DMS153 treated with DMSO at 0.1 percent for 48 hours (cell line): Measurements from ENCODE around the gene PLTP.
"Not testable (repeated sequence)": the region's sequence is repeated elsewhere in the genome, so short reads cannot be mapped to it uniquely, and the experiment has no call there.

Source experiments
- DNase-seq: peaks from one replicate; lab custom pipeline; 2025; ENCODE audit not compliant: unreplicated experiment; lab: John Stamatoyannopoulos, UW

Gene PLTP

DNA sequence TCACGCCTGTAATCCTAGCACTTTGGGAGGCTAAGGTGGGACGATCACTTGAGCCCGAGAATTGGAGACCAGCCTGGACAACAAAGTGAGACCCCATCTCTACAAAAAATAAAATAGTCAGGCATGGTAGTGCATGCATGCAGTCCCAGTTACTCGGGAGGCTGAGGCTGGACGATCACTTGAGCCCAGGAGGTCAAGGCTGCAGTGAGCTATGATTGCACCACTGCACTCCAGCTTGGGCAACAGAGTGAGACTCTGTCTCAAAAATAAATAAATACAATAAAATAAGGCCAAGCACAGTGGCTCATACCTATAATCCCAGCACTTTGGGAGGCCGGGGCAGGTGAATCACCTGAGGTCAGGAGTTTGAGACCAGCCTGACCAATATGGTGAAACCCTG, 10.6 kb downstream of the PLTP start:
- DNase-seq, result not testable (repeated sequence)

DNA sequence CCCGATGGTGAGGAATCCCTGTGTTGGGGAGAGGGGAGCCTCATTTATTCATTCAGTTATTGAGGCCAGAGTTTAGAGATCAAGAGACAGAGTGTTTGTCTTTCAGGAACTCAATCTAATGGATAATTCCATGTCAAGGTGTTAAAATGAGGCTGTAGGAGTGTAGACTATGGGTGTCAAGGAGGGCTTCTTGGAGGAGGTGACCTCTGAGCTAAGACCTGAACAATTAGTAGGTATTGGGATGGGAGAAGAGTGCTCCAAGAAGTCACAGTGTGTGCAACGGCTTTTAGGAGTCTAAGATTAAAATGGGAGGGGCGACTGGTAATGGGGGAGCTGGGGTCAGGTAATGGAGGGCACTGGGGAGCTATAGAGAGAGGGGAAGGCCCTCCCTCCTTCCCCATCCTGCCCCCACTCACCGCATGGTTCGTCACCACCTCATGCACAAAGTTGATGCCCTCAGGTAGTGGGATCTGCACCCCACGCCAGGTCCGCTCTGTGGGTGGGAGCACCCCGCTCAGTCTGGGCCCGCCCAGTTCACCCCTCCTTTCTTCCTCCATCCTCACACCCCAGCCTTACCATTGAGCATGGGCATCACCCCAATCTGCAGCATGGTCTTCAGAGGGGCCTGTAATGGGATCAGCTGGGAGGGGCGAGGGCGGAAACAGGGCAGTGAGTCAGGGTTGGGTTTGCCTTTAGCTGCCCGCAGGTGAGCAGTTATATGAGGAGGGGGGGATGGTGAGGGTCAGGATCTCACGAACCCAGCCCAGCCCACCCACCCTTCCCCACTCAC, 12.7 kb downstream of the PLTP start:
- no peak for DNase-seq

DNA sequence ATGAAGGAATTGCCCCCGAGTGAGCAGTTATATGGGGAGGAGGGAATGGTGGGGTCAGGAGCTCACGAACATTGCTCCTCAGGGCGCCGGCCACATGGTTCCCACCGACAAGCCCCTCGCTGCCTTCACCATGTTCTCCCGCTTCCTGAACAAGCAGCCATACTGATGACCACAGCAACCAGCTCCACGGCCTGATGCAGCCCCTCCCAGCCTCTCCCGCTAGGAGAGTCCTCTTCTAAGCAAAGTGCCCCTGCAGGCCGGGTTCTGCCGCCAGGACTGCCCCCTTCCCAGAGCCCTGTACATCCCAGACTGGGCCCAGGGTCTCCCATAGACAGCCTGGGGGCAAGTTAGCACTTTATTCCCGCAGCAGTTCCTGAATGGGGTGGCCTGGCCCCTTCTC, 13.7 kb downstream of the PLTP start:
- no peak for DNase-seq

DNA sequence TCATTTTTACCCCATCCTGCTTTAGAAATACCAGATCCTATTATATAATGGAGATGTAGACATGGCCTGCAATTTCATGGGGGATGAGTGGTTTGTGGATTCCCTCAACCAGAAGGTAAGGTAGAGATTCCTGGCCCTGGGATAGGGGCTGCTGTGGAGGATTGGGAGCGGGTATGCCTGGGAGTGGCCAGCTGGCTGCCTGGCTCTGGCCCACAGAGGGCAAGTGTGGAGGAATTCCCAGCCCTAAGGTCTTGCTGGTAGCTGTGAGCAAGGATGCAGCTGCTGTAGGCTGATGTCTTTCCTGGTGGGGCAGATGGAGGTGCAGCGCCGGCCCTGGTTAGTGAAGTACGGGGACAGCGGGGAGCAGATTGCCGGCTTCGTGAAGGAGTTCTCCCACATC, 14.3 kb downstream of the PLTP start:
- no peak for DNase-seq

DNA sequence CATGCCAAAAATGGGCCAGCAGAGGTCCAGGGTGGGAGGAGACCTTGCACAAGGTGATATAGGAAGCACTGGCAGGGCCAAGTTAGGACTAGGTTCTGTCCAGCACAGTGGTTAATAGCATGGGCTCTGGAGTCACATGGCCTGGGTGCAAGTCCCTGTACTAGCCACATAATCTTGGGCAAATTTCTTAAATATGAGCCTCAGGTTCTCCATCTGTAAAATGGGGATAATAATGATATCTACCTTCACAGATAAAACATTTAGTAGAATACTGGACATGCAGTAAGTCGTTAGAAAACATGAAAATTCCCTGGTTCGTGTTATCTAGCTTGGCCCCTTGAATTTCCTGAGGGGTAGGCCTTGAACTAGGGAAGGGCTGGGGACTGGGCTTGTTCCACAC, 14.7 kb downstream of the PLTP start:
- no peak for DNase-seq

DNA sequence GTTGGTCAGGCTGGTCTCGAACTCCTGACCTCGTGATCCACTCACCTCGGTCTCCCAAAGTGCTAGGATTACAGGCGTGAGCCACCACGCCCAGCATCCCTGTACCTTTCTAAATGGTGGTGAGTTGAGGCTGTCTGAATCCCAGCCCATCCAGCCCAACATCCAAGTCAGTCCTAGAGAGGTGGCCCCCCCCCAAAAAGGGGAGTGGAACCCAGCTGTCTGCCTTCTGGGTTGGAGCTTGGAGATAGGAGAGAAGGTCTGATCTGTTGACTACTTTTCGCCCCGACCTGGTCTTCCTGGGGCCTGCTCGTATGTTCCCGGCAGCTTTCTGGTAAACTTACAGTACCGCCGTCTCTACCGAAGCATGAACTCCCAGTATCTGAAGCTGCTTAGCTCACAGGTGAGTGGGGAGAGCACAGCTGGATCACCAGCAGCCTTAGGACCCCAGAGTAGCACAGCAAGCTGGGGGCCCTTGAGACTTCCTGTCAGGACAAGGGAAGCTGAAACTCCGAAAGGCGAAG, 15.3 kb downstream of the PLTP start:
- no peak for DNase-seq

DNA sequence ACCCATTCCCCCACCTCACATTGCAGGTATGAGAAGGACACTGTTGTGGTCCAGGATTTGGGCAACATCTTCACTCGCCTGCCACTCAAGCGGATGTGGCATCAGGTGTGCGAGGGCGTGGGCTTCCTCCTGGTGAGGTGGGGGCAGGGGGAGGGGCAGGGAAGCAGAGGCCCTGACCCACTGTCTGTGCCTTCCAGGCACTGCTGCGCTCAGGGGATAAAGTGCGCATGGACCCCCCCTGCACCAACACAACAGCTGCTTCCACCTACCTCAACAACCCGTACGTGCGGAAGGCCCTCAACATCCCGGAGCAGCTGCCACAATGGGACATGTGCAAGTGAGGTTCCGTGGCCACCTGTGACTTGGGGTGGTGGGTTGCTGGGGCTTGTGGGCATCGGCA, 17.2 kb downstream of the PLTP start:
- no peak for DNase-seq

DNA sequence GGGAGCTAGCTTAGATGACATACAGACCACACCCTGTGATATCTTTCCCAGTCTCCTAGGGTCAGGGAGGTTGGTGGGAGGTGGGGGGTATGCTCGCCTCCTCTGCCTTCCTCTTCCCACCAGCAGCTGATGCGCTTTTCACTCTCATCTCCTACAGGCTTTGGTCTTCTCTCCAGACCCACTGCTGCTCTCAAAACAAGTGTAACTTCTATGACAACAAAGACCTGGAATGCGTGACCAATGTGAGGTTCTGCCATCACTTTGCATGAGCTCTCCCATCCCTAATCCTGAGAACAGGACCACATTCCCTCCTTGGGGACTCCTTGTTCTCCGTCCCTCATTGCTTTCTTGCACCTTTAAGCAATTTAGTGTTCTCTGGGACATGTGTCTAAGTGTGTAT, 18.1 kb downstream of the PLTP start:
- no peak for DNase-seq

DNA sequence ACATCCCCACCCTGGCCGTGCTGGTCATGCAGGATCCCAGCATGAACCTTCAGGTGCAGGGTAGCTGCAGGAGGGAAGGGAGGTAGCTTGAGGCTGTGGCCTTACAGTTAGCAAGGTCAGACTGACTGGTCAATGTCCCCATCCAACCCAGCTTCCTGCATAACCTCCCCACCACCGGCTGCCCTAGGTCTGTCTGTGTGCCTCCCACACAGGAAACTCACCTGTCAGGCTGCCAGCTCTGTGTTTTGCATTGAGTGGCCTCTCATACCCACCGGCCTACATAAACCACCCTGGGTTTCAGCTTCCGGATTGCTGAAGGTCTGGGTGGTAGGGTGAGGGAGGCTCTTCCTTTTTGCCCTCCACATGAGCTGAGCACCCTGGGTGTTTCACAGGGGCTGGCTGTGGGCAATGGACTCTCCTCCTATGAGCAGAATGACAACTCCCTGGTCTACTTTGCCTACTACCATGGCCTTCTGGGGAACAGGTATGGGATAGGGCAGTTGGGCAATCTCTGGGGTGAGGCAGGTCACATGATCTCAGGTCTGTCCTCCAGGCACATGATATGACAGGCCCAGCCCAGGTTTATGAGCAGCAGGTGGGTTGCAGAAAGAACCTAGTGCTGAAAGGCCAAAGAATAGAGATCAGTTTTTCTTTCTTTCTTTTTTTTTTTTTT, 19.0 kb downstream of the PLTP start:
- DNase-seq, result no peak

DNA sequence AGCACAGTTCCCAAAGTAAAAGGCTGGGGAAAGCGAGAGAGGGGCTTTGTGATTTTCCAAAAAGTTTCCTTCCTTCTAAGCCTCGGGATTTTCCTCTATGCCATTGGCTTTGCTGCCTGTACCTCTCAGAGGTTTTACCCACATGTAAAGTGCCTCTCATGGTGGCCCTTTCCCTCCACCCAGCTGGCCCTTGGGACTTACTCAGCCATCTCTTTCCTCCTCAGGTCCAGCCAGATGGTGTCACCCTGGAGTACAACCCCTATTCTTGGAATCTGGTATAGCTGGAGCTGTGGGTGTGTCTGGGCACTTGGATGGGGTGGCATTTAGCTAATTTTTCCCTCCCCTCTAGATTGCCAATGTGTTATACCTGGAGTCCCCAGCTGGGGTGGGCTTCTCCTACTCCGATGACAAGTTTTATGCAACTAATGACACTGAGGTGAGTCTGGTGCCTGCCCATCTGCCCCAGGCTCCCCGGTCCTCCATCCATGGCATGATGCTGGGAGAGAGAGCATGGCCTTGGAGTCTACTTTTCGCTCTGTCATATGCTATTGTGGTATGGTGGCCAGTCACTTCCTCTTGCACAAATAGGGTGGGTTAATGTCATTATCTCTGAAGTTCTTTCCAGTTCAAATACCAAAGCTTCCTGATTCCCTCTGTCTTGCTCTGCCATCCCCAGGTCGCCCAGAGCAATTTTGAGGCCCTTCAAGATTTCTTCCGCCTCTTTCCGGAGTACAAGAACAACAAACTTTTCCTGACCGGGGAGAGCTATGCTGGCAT, 19.7 kb downstream of the PLTP start:
- DNase-seq, result no peak

DNA sequence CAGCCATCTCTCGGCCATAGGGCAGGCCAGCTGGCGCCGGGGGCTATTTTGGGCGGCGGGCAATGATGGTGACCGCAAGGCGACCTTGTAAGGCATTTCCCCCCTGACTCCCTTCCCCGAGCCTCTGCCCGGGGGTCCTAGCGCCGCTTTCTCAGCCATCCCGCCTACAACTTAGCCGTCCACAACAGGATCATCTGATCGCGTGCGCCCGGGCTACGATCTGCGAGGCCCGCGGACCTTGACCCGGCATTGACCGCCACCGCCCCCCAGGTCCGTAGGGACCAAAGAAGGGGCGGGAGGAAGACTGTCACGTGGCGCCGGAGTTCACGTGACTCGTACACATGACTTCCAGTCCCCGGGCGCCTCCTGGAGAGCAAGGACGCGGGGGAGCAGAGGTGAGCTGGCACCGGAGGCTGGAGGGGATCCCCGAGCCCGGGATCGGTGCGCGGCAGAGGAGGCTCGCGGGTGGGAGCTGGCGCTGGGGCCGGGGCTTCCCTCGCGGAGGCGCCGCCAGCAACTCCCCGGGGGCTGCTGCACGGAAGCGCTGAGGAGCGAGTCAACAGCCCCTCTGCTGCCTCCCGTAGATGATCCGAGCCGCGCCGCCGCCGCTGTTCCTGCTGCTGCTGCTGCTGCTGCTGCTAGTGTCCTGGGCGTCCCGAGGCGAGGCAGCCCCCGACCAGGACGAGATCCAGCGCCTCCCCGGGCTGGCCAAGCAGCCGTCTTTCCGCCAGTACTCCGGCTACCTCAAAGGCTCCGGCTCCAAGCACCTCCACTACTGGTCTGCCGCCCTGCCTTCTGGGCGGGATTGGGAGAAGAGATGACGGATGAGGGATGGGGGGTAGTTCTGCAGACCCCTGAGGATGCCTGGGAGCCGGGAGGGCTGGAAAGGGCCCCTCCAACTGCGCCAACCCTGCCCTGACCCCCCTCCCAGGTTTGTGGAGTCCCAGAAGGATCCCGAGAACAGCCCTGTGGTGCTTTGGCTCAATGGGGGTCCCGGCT, 20.7 kb downstream of the PLTP start, which contains the start of the genes CTSA and NEURL2:
Gene CTSA, plus strand, starts transcription at position 351 of the 999 bp plus-strand sequence. Its CDS starts 234 bp downstream, at position 585.
Gene NEURL2, minus strand, starts transcription at position 224 of the 999 bp plus-strand sequence. Its CDS starts 217 bp downstream, at position 7.
- DNase-seq, result peak; percentile 72

DNA sequence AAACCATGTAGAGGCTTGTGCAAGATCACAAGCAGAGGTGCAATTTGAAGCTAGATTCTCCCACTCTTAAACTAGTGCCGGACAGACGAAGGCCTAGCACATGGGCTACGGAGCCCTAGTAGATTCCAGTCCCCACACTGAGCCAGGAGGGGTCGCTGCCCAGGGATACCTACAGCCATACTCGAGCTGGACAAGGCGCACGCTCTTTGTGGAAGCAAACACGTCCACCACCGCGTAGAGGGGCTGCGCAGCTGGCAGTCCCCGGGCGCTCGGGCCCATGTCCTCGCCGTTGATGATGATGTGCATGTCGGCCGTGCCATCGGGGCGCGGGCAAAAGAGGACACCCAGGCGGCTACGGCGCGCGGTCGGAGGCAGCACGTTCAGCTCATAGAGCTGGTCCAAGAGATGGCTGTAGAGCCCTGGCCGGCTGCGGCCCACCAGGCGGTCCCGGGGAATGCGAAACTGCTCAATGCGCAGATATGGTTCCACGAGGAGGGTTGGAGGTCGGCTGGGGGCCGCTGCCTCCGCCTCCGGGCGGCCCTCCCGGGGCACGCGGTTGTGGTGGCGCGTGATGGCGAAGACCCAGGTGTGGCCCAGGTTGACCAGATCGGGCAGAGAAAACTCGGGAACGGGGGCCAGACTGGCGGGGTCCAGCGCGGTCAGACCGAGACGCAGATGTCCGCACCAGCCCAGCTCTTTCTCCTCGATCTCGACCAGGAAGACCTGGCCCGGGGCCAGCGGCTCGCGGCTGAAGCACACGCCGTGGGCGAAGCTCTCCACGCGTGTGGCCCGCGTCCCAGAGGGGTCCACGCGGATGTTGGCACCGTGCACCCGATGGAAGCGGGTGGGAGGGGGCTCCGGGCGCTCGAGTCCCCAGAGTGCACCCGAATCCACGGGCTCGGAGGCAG, 21.6 kb downstream of the PLTP start:
- peak; percentile 44 for DNase-seq

DNA sequence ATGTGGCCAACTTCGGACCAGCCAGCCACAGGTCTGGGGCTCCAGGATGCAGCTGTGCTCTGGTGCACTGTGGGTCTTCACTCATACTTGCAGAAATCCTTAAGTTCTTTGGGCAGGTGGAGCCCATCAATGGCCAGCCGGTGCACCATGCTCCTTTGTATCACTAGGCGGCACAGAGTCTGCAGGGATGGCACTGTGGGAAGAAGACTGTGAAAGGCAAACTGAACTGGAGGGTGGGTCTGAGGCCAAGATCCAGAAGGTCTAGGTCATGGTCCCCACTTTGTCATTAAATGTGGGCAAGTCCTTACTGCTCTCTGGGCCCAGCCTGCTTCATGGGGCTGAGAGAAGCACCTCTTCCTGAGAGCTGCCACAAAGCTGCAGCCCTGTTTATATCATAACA, 23.3 kb downstream of the PLTP start:
- DNase-seq, result no peak

DNA sequence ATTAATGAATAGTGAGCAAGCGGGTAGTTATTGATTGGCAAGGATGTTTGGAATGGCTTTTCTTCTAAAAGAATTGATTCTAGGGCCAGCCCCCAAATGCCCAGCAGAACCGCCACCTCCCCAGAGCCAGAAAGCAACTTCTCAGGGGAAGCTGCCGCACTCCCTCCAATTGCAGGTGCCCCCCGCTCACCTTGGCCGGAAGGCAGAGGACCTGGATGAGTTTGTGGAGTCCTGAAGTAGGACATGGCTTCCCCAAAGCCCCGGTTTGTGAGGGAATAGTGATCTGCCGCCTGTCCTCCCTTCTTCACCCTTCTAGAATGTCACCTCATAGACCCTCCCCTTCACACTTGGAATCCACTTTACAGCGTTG, 24.6 kb downstream of the PLTP start, which contains the start of gene SPATA25:
Gene SPATA25, minus strand, starts transcription at position 277 of the 370 bp plus-strand sequence. Its CDS starts 32 bp downstream, at position 245.
- no peak for DNase-seq

DNA sequence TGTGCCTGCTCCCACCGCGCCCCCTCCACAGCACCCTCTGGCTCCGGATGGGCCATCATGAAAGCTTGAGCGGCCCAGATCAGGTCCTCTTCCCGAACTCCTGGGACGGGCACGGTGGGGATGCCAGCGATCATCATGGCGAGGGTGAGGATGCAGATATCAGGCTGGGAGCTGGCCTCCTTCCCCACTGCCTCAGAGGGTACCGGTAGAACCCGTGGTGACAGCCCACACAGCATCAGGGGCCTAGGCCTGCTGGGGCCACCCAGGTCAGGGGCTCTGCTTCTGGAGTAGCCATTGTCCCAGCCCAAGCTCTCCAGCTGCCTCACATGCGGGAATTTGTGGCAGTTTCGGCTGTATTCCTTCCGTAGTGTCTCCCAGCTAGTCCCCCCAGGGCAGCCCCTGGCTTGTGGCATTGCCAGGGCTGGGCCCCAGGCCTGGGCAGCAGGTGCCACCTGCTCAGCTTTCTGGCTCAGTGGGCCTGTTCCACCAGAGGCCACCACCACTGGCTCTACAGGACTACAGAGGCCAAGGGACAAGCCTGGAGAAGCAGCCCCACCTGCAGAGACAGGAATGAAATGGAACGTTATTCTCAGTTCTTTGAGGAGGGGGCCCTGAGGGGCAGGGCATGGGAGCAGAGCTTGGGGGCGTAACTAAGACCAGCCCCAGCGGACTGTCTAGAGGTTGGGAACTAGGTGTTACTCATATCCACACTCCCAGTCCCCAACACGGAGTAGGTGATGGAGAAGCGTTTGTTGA, 25.2 kb downstream of the PLTP start:
- DNase-seq, result no peak

DNA sequence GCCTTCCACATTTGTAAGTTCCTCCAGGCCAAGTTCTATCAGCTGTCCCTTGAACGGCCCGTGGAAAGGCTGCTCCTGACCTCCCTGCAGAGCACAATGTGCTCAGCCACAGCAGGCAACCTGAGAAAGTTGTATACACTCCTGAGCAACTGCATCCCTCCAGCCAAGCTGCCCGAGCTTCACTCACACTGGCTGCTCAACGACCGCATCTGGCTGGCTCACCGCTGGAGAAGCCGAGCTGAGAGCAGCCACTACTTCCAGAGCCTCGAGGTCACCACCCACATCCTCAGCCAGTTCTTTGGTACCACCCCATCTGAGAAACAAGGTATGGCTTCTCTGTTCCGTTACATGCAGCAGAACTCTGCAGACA, 28.9 kb downstream of the PLTP start:
- DNase-seq, result no peak

DNA sequence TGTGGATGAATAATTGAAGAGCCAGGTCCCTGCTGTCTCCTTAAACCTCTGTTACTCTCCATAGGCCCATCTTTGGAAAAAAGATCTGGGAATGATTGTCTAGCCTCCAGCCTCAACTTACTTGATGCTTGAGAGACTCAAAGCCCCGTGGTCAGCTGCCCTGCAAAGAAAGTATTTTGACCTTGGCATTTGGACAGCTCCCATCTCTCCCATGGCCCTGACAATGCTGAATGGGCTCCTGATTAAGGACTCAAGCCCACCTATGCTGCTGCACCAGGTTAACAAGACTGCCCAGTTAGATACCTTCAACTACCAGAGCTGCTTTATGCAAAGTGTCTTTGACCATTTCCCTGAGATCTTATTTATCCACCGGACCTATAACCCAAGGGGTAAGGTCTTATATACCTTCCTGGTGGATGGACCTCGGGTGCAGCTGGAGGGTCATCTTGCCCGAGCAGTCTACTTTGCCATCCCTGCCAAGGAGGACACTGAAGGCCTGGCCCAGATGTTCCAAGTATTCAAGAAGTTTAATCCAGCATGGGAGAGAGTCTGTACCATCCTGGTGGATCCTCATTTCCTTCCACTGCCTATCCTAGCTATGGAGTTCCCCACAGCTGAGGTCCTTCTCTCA, 29.4 kb downstream of the PLTP start:
- no peak for DNase-seq
